GM18867 (cell line): ENCODE measurements around the gene NCAPH2.
A peak's percentile ranks its signal among the peaks of the same experiment; 100 is the strongest.

Experiments used
- ATAC-seq: cut with Tn5 transposase; IDR thresholded peaks from one replicate; pipeline ENCODE4 v1.9.1; 2021; ENCODE audit warnings: mild to moderate bottlenecking, moderate library complexity; ENCODE audit not compliant: unreplicated experiment

The NCAPH2 gene

DNA sequence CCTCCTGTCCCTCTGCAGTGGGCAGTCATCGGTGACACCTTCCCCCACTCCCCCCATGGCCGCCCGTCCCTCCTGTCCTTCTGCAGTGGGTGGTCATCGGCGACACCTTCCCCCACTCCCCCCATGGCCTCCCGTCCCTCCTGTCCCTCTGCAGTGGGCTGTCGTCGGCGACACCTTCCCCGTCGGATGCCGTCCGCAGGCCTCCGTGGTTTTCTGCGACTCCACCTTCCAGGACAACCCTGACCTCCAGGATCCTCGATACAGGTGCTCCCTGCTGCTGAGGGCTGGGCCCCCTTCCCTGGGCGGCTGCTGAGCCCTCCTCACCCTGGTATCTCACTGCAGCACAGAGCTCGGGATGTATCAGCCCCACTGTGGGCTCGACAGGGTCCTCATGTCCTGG, 19.1 kb upstream of the NCAPH2 start:
- no peak for ATAC-seq

DNA sequence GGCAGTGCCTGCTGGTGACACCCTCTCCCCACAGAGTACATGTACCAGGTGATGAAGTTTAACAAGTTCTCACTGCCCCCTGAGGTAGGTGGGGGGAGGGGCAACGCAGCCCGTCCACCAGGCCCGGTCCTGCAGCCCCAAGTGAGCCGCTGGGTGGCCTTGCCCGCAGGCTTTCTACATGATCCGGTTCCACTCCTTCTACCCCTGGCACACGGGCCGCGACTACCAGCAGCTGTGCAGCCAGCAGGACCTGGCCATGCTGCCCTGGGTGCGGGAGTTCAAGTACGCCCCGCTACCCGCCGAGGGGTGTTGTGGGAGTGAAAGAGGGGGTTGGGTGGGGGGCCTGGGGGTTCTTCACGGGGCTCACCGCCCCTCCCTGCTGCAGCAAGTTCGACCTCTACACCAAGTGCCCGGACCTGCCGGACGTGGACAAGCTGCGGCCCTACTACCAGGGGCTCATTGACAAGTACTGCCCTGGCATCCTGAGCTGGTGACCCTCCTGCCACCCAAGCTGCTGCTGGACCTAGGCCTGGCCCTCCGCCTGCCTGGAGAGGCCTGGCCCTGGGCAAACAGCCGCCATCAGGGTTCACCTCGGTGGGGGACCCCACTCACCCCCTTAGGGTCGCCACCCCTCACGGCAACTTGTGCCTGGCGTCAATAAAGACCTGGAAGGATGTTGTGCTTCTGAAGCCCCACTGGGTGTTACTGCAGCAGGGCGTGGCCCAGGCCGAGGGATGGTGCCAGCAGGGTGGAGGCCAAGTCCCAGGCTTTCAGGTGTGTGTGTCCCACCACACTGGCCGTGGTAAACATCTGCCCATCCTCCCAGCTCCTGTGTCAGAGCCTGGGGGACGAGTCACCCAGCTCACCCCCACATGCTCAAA, 18.4 kb upstream of the NCAPH2 start:
- no peak for ATAC-seq

DNA sequence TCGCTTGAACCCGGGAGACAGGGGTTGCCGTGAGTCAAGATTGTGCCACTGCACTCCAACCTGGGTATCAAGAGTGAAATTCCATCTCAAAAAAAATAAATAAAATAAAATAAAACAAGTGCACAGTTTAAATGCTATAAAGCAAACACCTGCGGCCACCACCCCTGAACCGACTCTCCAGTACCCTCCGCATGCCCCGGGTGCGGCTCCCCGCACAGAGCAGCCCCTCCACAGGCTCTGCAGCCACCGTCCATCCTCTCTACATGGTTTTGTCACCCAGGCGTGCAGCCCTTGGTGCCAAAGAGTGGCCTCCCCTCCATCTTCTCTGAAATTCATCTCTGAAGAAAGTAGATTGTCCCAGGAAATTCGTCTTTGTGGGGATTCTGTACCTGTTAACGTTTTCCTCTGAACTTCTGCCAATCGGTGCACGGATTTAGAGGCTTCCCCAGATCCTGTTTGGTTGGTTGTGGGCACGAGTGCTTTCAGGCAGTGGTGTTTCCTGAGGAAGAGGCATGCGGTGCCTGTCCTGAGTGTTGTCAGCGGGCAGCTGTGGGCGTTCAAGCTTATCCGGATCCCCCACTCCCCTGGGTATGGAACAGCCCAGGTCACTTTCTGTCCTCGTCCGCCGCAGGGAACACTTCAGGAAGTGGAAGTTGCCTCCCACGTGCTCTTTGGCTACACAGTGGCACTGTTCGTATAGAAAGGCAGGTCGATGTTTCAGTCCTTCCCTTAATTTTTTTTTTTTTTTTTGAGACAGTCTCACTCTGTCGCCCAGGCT, 17.3 kb upstream of the NCAPH2 start:
- ATAC-seq: no peak

DNA sequence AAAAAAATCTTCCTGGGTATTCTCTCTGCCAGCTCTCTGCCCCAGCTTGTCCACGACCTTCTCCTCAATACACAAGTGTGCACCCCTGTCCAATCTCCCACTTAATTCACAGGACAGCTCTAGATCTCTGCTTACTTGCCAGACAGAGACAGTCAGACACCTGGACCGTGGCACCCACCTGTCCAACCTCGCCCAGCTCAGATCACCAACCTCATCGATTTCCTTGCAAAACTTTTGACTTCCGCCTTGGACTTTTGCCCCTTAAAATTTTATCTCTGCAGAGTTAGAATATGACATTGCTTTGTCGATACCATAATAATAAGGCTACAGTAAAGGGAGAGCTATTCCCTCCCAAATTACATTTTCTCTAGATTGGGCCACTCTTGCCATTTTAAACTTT, 10.9 kb upstream of the NCAPH2 start:
- ATAC-seq: no peak

DNA sequence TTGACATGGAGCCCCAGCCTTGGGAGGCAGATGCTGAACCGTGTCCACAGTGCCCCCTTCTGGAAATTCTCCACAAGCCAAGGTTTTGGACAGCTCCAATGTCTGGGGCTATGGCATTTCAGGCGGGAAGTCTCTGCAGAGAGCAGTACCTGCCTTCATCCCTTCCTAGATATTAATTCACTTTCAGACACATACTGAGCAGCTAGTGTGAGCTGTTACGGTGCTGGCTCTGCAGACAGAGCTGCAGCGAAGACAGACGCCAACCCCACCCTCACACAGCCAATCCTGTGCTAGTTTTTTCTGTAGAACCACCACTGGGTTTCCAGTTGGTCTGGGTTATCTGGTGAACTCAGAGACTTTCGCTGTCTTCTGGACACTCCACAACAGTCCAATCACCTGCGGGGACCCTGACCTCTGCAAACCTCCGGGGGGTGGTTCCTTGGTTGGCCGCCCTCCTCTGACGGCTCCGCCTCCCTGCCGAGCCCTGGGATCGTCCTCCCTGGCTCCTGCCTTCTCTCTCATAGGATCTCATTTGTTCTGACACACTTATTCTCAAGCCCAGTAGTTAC, 9.6 kb upstream of the NCAPH2 start:
- ATAC-seq: no peak

DNA sequence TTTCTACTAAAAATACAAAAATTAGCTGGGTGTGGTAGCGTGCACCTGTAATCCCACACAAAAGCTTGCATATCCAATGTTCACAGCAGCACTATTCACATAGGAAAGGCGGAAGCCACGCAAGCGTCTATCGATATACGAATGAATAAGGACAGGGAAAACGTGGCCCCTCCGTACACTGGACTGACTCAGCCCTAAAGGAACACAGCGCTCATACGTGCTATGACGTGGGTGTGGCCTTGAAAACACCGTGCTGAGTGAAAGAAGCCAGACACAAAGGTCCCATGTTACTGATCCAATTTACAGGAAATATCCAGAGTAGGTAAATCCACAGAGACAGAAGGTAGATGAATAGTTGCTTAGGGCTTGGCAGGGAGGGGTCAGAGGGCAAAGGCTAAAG, 7.6 kb upstream of the NCAPH2 start:
- ATAC-seq: no peak

DNA sequence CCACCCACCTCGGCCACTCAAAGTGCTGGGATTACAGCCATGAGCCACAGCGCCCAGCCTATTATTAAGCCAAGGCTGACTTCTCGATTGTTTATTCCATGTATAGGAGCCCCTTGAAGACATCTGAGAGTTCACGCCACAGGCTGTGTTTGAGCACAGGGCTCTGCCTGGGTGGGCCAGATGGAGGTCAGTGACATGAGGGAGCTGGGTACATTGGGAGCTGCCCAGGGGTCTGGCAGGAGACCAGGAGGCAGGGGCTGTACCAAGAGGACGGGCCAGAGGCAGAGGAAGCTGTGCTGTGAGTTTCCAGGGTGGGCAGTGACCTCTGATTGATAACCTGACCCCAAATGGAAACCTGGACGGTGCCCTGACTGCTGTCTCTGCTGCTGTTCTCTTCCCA, 5.9 kb upstream of the NCAPH2 start:
- ATAC-seq: no peak

DNA sequence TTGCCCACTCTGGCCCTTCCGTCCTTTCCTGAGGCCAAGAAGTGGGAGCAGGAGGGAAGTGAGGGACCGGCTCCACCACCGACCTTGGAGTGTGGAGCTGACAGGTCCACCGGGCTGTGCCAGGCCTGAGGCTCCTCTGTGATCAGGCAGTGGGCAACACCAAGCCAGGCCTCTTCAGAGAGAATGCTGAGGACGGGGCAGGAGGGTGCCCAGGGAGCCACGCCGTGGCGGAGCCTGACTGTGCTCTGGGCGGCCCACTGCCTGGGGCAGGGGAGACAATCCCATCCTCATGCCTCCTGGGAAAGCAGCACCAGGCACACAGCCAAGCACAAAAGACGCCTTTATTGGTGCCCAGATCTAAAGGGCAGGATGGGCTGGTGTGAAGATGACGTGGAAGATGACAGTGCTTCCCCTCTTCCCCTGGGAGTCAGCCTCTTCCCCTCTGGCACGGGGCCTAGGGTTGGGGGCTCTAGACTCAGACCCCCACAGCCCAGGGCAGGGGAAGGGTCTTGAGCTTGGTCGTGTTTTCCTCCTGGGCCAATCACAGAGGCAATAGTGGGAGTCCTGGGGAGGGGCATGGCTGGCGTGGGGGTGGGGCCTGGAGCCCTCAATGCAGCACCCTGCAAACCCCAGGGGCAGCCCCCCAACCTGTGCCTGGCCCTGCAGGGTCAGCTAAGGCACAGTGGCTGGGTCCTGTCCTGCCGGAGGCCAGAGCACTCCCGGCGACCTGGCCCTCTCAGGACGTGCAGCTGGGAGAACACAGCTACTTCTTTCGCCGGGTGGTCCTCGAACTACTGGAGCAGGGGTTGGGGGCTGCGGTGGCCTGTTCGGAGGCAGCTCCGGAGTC, 5.2 kb upstream of the NCAPH2 start:
- no peak for ATAC-seq

DNA sequence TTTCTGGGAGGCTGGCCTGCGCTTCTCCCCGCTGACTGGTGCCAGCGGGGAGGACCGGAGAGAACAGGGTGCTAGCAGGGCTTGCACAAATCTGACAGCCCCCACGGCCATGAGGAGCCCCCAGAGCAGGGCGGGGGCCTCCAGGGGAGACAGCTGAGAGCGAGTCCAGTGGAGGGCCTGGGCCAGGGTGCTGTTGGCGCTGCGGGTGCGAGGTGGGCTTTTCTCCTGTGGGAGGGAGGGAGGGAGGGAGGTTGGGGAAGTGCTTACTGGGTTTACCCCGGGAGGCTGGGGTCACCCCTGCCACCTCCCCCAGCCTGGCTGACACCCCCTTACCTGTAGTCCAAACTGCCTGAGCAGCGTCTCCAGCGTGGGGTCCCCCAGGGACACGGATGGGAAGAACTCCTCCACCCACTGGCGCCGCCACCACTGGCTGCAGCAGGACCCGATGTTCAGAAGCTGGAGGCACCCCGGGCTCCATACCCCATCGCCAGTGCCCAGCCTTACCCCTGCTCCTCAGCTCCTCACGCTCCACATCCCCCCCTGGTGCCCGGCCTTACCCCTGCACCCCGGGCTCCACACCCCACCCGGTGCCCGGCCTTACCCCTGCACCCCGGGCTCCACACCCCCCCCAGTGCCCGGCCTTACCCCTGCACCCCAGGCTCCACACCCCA, 4.4 kb upstream of the NCAPH2 start:
- ATAC-seq: no peak

DNA sequence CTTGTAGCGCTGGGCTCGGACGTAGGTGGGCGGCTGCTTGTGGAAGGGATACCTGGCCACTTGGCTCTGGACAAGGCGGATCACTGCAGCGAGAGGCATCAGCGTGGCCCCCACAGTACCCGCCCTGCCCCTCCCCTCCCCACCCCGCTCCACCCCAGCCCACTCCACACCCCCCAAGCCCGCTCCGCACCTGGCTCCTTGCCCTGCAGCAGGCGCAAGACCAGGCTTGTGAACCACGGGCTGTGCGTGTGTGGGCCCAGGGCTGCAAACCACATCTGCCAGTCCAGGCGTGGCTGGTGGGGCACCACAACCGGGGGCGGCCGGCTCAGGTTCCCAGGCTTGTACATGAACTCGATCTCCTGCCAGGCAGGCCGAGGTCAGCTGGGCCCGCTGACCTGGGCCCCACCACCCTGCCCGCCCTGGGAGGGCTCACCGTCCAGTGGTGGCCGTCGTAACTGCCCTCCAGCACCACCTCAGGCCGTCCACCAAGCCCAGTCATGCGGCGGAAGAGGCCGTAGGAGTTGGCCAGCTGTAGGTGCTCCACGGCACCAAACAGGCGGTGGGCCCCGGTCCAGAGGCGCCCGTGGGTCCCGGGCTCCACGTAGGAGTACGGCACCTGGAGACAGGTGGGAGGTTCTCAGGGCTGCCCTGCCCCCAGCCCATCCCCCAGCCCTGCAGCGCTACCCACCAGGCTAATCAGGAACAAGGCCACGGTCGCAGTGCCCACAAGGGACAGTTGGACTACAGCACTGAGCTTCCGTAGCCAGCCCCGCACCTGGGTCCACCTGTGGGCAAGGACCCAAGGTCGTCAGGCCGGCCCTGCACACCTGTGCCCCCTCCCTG, 3.4 kb upstream of the NCAPH2 start:
- no peak for ATAC-seq

DNA sequence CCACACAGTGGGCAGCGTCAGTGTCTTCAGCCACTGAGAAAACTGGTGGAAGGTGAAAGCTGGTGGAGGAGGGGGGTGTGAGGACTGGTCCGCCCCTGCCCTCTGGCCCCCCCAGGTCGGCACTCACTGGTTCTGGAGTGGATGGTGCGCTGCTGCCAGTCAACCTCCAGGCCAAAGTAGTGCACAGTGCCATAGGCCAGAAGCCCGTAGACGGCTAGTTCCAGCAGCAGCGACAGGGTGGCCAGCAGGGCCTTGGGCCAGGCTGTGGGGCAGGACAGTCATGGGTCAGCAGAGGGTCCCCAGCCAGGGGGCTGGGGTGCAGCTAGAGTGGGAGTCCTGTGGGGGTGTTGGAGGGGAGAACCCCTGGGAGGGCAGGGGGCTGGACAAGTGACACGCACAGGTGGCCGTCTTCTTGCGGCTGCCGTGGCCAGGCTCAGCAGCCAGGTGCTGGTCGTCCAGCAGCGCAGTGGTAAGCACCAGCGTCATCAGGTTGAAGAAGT, 2.7 kb upstream of the NCAPH2 start:
- no peak for ATAC-seq

DNA sequence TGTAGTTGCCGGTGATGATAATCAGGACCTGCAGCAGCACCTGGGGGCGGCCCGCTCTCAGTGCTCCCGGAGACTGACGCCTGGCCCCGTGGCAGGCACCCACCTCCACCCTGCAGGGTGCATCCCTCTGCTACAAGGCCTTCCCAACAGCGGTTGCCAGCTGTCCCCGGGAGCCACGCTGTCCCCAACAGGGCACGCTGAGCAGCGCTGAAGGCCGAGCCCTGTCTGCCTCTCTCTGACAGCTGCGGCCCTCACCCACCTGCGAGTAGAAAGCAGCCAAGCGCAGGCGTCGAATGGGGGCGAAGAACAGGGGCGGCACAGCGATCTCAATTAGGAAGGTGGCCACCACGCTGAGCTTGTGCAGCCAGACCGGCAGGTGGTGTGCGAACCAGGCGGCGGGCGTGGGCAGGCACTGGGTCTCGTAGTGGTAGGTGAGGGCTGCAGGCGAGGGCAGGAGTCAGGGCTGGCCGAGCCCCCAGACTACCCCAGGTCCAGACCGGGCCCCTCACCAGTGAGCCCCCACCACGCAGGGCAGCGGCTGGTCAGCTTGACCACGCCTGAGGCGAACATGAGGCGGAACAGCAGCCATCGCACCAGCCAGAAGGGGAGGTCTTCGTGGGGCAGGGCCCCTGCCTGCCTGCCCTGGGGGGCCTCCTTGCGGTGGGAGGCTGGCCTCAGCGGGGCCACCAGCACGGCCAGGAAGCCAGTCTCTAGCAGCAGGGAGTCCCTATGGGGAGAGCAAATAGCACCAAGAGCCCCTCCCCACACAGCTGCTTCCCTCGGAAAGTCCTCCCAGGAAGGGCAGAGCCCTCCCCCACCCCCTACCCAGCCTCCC, 2.0 kb upstream of the NCAPH2 start:
- ATAC-seq: no peak

DNA sequence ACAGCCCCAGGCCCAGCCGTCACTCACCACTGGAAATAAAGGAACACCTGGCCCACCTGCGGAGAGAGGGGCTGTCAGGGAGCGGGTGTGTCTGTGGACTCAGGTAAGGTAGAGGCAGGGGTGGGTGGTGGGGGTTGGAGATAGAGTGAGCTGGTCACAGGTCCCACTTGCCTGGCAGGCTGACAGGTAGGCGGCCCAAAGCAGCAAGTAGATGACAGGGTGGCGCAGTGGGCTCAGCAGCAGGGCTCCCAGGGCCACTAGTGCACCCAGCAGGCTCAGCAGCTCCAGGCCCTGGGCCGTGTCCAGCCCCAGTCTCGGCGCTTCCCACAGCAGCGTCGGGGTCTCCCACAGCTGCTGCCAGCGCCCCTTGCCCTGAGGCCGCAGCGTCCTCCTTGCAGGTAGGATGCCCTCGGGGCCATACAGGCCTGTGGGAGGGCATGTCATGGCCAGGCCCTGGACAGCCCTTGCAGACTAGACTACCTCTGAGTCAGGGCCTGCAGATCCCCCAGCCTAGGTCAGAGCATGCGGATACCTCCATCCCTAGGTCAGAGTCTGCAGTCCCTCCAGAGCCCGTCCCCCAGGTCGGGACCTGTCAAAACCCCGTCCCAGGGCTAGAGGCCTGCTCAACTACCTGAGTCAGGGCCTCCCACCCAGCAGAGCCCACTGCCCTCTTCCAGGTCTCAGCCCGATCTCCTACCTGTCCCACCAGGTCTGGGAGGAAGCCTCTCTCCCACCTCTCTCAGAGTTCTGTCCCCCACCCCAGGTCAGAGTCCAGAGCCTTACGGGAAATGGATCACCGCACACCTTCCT, 1.2 kb upstream of the NCAPH2 start:
- ATAC-seq: no peak

DNA sequence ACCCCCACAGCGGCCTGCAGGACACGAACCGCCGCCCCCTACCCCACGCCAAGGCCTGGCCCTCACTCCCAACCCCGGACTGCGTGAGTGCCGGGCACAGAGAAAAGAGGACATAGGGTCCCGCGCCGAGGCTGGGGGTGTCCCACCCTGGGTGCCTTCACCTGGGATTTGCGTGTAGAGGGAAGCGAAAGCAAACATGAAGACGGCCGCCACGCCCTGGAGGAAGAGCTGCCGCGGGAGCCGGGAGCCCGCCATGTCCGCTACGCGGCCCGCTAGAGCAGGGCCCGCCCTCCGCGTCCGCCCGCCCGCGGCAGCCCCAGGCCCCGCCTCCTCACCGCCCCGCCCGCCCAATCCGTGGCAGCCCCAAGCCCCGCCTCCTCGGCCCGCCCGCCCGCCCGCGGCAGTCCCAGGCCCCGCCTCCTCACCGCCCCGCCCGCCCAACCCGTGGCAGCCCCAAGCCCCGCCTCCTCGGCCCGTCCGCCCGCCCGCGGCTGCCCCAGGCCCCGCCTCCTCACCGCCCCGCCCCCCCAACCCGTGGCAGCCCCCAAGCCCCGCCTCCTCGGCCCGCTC, 518 bp upstream of the NCAPH2 start, which contains the start of gene LMF2:
Gene LMF2, minus strand, starts transcription at position 282 of the 570 bp plus-strand sequence. Its CDS starts 27 bp downstream, at position 255.
- peak; percentile 60 for ATAC-seq

DNA sequence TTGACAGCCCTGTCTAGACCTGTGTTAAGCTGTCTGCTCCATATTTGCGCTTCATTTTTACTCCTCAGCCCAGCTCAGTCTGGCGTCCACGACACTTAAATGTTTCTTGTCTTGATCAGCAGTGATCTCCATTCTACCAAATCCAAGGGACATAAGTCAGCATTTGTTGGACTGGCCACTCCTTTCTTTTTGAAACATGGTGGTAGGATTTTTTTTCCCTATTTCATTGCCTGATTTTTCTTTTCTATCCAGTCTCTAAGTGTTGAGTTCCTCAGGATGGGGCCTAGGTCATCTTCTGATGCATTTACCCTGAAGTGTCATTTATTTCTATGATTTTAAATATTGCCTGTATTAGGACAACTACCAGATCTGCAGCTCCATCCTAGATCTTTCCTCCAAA, 873 bp downstream of the NCAPH2 start:
- ATAC-seq: no peak

DNA sequence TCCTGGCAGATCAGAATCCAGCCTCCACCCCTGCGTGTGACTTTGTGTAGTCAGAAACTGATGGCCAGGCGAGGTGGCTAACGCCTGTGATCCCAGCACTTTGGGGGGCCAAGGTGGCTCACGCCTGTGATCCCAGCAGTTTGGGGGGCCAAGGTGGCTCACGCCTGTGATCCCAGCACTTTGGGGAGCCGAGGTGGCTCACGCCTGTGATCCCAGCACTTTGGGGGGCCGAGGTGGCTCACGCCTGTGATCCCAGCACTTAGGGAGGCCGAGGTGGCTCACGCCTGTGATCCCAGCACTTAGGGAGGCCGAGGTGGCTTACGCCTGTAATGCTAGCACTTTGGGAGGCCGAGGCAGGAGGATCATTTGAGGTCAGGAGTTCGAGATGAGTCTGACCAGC, 5.2 kb downstream of the NCAPH2 start:
- no peak for ATAC-seq

DNA sequence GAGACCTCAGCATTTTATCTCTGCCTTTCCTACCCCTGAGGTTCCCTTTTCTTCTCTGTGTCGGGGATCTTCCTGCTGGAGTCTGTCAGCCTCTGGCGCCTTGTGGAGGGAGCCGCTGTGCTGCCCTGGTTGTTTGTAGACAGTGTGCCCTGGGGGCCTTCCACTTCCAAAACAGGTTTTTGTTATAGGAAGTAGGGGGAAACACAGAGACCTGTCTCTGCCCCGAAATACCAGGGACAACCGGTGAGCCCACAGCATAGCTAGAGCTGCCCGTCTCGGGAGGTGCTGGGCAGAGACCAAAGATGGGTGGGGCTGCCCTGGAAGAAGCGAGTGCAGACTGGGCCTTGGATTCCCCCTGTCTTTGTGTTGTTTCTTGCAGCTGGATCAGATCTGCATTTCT, 8.0 kb downstream of the NCAPH2 start:
- no peak for ATAC-seq
